OCI-LY7 (cell line): ENCODE data around the gene MYH11. TPM values are rescaled to one million over a fixed set of nuclear protein-coding genes. Genes with fewer than 3 reads are reported as not detected.
"Not testable (repeated sequence)": the region's sequence is repeated elsewhere in the genome, so short reads cannot be mapped to it uniquely, and the experiment has no call there.

Experiments
- BruUV-seq: library from RNA; stranded (reverse); fragments of 400-500 nt; replicated peaks from 2 replicates; lab custom pipeline; 2021; lab: Mats Ljungman, UMichigan
- CTCF ChIA-PET: fragments of 300-600 bp; sonication (Branson Sonifier 250); formaldehyde crosslinking; loops from one replicate; lab custom pipeline; 2022; ENCODE audit warnings: antibody characterized with exemption; ENCODE audit not compliant: unreplicated experiment; lab: Charles Lee
- POLR2A ChIA-PET: fragments of 300-600 bp; sonication (Branson Sonifier 250); formaldehyde crosslinking; loops from one replicate; lab custom pipeline; 2022; ENCODE audit warnings: antibody characterized with exemption; lab: Charles Lee
- DNase-seq: peaks from one replicate; pipeline ENCODE4 v3.0.0-alpha.2; 2015; ENCODE audit warnings: low spot score
- H2AFZ ChIP-seq: fragments of 200-600 bp; sonication (generic), shearing (Covaris generic); 2 replicates; pipeline ENCODE4 v1.6.1; 2014; ENCODE audit warnings: mild to moderate bottlenecking, antibody characterized with exemption, low read length, moderate library complexity
- H3K27ac ChIP-seq: fragments of 200-600 bp; sonication (generic); 2 replicates; pipeline ENCODE4 v1.5.1; 2014; ENCODE audit warnings: mixed run types, low read depth, mild to moderate bottlenecking, moderate library complexity, low read length, inconsistent platforms; ENCODE audit not compliant: poor library complexity, severe bottlenecking
- H3K36me3 ChIP-seq: fragments of 200-600 bp; sonication (generic); 2 replicates; pipeline ENCODE4 v1.6.1; 2014; ENCODE audit warnings: mild to moderate bottlenecking, antibody characterized with exemption, low read length, moderate library complexity, mixed read lengths; ENCODE audit not compliant: insufficient read depth
- H3K4me1 ChIP-seq: fragments of 200-600 bp; sonication (generic); 2 replicates; pipeline ENCODE4 v1.5.1; 2014; ENCODE audit warnings: mild to moderate bottlenecking, low read length; ENCODE audit not compliant: insufficient read depth, poor library complexity, severe bottlenecking
- H3K4me2 ChIP-seq: fragments of 200-600 bp; sonication (generic); 2 replicates; pipeline ENCODE4 v1.6.1; 2014; ENCODE audit warnings: mild to moderate bottlenecking, low read length
- H3K4me3 ChIP-seq: fragments of 200-600 bp; sonication (generic); 2 replicates; pipeline ENCODE4 v1.5.1; 2014; ENCODE audit warnings: mild to moderate bottlenecking, low read depth, low read length; ENCODE audit not compliant: poor library complexity, severe bottlenecking
- H3K79me2 ChIP-seq: fragments of 200-600 bp; sonication (generic); 2 replicates; pipeline ENCODE4 v1.6.1; 2016; ENCODE audit warnings: low read depth, mild to moderate bottlenecking, low read length, moderate library complexity, mixed read lengths; ENCODE audit not compliant: insufficient read depth
- H3K9me2 ChIP-seq: fragments of 200-600 bp; sonication (generic); 2 replicates; pipeline ENCODE4 v1.6.1; 2016; ENCODE audit warnings: mild to moderate bottlenecking, low read length, mixed read lengths; ENCODE audit not compliant: insufficient read depth
- H3K9me3 ChIP-seq: fragments of 200-600 bp; sonication (generic); 2 replicates; pipeline ENCODE4 v1.6.1; 2014; ENCODE audit warnings: mild to moderate bottlenecking, mixed run types, low read length, mixed read lengths
- H4K20me1 ChIP-seq: fragments of 200-600 bp; sonication (generic); 2 replicates; pipeline ENCODE4 v1.6.1; 2014; ENCODE audit warnings: mild to moderate bottlenecking, antibody characterized with exemption, low read length, moderate library complexity, mixed read lengths; ENCODE audit not compliant: insufficient read depth
- CTCF ChIP-seq: fragments of 200-600 bp; sonication (generic); conservative IDR thresholded peaks from 2 replicates; pipeline ENCODE4 v1.5.1; 2014; ENCODE audit warnings: mild to moderate bottlenecking, antibody characterized with exemption, low read length, moderate library complexity, mixed read lengths
- EZH2phosphoT487 ChIP-seq: fragments of 200-600 bp; sonication (generic); IDR thresholded peaks from 2 replicates; pipeline ENCODE4 v1.6.1; 2018; ENCODE audit warnings: low read depth, borderline replicate concordance, mild to moderate bottlenecking, mixed run types, antibody characterized with exemption, low read length, moderate library complexity, mixed read lengths
- intact Hi-C: fragments of 100-400 bp; cut with micrococcal nuclease; formaldehyde crosslinking; loops from one replicate; pipeline ENCODE4 v1.10.0; 2022; ENCODE audit not compliant: unreplicated experiment
- total RNA-seq, 2 experiments: library from RNA; depleted of rRNA in 1 of 2; stranded (reverse); fragments of >200 nt in 1 of 2; shearing (Covaris generic) in 1 of 2; gene quantifications; 2 replicates each; pipeline ENCODE4 v1.2.3, GENCODE V29; 2014 to 2022

MYH11 gene
- total RNA-seq, 2 experiments from 2014 or later: 5.7 to 33.8 TPM

GRCh38 chr16:15676506-15676905, 180.3 kb downstream of the MYH11 start:
- Histone ChIP-seq H3K27ac (no peak overlapping the region), H3K9me3 (no peaks in the 10 kb centered on the region), H3K4me1 (no peaks in the 10 kb centered on the region), H3K9me2 (no peaks in the 10 kb centered on the region), H4K20me1 (no peaks in the 10 kb centered on the region), H3K4me2 (no peak overlapping the region), H3K4me3 (no peak overlapping the region), H2AFZ (no peak overlapping the region), H3K36me3 (peaks cover 92% of the 10 kb centered on the region), H3K79me2 (no peaks in the 10 kb centered on the region)
- no peak for DNase-seq
- intact Hi-C loops: no loop called here
- POLR2A ChIA-PET: no interaction called here
- CTCF ChIA-PET: no interaction called here
- TF ChIP-seq CTCF (no peak), EZH2phosphoT487 (no peak)
- no TSS peak for BruUV-seq

GRCh38 chr16:15674571-15674970, 182.3 kb downstream of the MYH11 start:
- H2AFZ ChIP-seq: no peak overlapping the region
- ChIA-PET POLR2A (no interaction called here), CTCF (no interaction called here)
- intact Hi-C loops: no loop called here
- no peaks in the 10 kb centered on the region for H3K9me2 ChIP-seq
- no peak for DNase-seq
- no peaks in the 10 kb centered on the region for H3K4me1 ChIP-seq
- TF ChIP-seq CTCF (no peak), EZH2phosphoT487 (no peak)
- H3K36me3 ChIP-seq: peaks cover 92% of the 10 kb centered on the region
- no peaks in the 10 kb centered on the region for H4K20me1 ChIP-seq
- H3K9me3 ChIP-seq: no peaks in the 10 kb centered on the region
- BruUV-seq: no TSS peak
- no peak overlapping the region for H3K4me3 ChIP-seq
- H3K79me2 ChIP-seq: no peaks in the 10 kb centered on the region
- H3K4me2 ChIP-seq: no peak overlapping the region
- H3K27ac ChIP-seq: no peak overlapping the region

- no peak overlapping the region for H3K4me2 ChIP-seq
- DNase-seq: no peak
- TF ChIP-seq CTCF (no peak), EZH2phosphoT487 (no peak)
- no peaks in the 10 kb centered on the region for H3K79me2 ChIP-seq
- H3K9me2 ChIP-seq: no peaks in the 10 kb centered on the region
- intact Hi-C loops: no loop called here
- ChIA-PET CTCF (no interaction called here), POLR2A (no interaction called here)
- H3K36me3 ChIP-seq: peaks cover 89% of the 10 kb centered on the region
- no peak overlapping the region for H3K4me3 ChIP-seq
- BruUV-seq: no TSS peak
- H4K20me1 ChIP-seq: no peaks in the 10 kb centered on the region
- H2AFZ ChIP-seq: no peak overlapping the region
- H3K27ac ChIP-seq: no peak overlapping the region
- no peaks in the 10 kb centered on the region for H3K9me3 ChIP-seq
- no peaks in the 10 kb centered on the region for H3K4me1 ChIP-seq
These were observed 184.2 kb downstream of the MYH11 start for GRCh38 chr16:15672514-15673167.

GRCh38 chr16:15672127-15672513, 184.7 kb downstream of the MYH11 start:
- H3K9me2 ChIP-seq, H3K4me1 ChIP-seq, H3K4me3 ChIP-seq, POLR2A ChIA-PET, H3K79me2 ChIP-seq, DNase-seq, H3K27ac ChIP-seq, H3K9me3 ChIP-seq, H3K4me2 ChIP-seq, H4K20me1 ChIP-seq, H2AFZ ChIP-seq, BruUV-seq, intact Hi-C loops: not testable (repeated sequence)
- CTCF ChIA-PET: interaction anchor here (0.8 kb wide), 1 partner anchor 11 kb away, joined by 3 read pairs; no protein-coding TSS in a partner anchor
- peaks cover 90% of the 10 kb centered on the region for H3K36me3 ChIP-seq
